Measurements from ENCODE around the gene MTMR2.

Gene MTMR2

DNA sequence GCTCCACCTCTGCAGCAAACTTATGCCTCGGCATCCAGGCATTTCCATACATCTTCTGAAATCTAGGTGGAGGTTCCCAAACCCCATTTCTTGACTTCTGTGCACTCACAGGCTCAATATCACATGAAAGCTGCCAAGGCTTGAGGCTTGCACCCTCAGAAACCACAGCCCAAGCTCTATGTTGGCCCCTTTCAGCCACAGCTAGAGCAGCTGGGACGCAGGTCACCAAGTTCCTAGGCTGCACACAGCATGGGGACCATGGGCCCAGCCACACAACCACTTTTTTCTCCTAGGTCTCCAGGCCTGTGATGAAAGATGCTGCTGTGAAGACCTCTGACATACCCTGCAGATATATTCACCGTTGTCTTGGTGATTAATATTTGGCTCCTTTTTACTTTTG is 24.7 kb upstream of the MTMR2 start:
- no peak for DNase-seq (ENCODE audit: low read depth)

DNA sequence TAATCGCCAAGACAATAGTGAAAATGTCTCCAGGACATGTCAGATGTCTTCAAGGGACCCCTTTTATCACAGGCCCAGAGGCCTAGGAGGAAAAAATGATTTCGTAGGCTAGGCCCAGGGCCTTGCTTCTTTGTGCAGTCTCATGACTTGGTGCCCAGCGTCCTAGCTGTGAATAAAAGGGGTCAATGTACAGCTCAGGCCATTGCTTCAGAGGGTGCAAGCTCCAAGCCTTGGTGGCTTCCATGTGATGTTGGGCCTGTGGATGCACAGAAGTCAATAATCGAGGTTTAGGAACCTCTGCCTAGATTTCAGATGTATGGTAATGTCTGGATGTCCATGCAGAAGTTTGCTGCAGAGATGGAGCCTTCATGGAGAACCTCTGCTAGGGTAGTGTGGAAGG is 20.7 kb upstream of the MTMR2 start:
- no peak for DNase-seq (ENCODE audit: low read depth)
- TF ChIP-seq, protein P1, sequence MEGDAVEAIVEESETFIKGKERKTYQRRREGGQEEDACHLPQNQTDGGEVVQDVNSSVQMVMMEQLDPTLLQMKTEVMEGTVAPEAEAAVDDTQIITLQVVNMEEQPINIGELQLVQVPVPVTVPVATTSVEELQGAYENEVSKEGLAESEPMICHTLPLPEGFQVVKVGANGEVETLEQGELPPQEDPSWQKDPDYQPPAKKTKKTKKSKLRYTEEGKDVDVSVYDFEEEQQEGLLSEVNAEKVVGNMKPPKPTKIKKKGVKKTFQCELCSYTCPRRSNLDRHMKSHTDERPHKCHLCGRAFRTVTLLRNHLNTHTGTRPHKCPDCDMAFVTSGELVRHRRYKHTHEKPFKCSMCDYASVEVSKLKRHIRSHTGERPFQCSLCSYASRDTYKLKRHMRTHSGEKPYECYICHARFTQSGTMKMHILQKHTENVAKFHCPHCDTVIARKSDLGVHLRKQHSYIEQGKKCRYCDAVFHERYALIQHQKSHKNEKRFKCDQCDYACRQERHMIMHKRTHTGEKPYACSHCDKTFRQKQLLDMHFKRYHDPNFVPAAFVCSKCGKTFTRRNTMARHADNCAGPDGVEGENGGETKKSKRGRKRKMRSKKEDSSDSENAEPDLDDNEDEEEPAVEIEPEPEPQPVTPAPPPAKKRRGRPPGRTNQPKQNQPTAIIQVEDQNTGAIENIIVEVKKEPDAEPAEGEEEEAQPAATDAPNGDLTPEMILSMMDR (IDR thresholded peaks at IDR 0.05; ENCODE audit: control insufficient read depth, insufficient read depth, low read depth, low read length, missing control alignments) = no peak
- H3K4me3 ChIP-seq (ENCODE audit: control insufficient read depth, low read depth, low read length) = no peak overlapping the region

More for the DNA sequence above, 24.7 kb upstream of the MTMR2 start:
- H3K4me3 ChIP-seq (ENCODE audit: control insufficient read depth, low read depth, low read length) = no peak overlapping the region
- TF ChIP-seq, protein P1 (IDR thresholded peaks at IDR 0.05; ENCODE audit: control insufficient read depth, insufficient read depth, low read depth, low read length, missing control alignments) = no peak

DNA sequence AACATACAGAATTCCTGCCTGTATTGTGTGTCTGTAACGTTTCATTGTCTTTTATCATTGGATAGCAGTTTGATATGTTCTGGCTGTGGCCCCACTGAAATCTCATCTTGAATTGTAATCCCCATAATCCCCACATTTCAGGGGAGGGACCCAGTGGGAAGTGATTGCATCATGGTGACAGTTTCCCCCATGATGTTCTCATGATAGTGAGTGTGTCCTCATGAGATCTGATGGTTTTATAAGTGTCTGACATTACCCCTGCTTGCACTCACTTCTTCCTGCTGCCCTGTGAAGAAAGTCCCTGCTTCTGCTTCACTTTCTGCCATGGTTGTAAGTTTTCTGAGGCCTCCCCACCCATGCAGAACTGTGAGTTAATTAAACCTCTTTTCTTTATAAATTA is 19.6 kb upstream of the MTMR2 start:
- no peak overlapping the region for H3K4me3 ChIP-seq (ENCODE audit: control insufficient read depth, low read depth, low read length)
- TF ChIP-seq, protein P1 (IDR thresholded peaks at IDR 0.05; ENCODE audit: control insufficient read depth, insufficient read depth, low read depth, low read length, missing control alignments) = no peak
- no peak for DNase-seq (ENCODE audit: low read depth)

DNA sequence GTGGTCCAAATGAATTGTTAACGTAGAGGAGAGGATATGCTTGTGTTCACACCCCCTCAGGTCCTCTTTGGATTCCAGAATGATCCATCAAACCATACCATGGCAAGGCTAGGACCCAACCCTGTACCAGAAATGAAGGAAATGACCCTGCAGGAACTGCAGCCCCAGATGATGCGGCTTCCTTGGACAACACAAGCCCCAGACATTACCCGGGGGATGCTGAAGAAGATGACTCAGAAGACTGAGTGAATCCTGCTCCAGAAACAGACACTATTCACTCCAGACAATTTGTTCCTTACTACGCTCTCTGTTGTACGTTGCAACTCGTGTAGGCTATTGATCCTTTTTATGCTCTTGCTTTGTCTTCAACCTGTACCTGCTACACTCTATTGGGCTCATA is 15.2 kb upstream of the MTMR2 start:
- H3K4me3 ChIP-seq (ENCODE audit: control insufficient read depth, low read depth, low read length) = no peak overlapping the region
- DNase-seq (ENCODE audit: low read depth) = no peak
- TF ChIP-seq, protein P1 (IDR thresholded peaks at IDR 0.05; ENCODE audit: control insufficient read depth, insufficient read depth, low read depth, low read length, missing control alignments) = no peak

DNA sequence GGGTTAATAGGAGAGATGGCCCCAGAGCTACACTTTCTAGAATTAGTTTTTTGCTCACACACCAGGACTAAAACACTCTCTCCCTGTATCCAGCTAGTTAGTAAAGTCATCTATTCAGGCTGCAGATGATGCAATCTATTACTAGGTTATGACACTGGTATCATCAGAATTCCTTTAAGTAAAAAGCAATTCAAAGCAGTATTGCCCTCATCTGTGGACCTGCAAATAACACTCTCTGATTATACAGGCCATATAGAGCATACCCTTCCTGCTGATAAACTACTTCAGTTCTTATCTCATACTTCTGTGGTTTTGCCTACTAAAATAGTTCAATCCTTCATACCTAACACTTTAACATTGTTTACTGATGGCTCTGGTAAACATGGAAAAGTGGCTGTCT is 13.5 kb upstream of the MTMR2 start:
- DNase-seq (ENCODE audit: low read depth) = no peak
- TF ChIP-seq, protein P1 (IDR thresholded peaks at IDR 0.05; ENCODE audit: control insufficient read depth, insufficient read depth, low read depth, low read length, missing control alignments) = no peak
- no peak overlapping the region for H3K4me3 ChIP-seq (ENCODE audit: control insufficient read depth, low read depth, low read length)

DNA sequence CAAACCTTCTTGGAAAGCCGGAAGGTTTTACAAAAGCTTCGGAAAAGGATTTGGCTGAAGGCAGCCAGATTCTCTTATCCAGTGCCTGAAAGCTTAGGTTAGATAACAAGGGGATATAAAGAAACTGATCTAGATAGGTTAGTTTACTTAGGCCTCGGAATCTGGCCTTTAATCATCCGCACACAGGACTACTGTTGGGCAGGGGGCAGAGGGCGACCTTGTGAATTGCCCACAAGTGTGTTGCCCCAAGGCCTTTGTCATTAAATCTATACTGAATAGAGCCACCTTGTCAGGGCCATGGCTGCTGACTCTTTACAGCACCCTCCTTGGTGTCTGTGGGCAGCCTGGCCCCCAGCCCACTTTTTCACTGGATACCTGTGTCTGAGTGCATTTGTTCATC is 9.7 kb upstream of the MTMR2 start:
- no peak overlapping the region for H3K4me3 ChIP-seq (ENCODE audit: control insufficient read depth, low read depth, low read length)
- TF ChIP-seq, protein P1 (IDR thresholded peaks at IDR 0.05; ENCODE audit: control insufficient read depth, insufficient read depth, low read depth, low read length, missing control alignments) = no peak
- DNase-seq (ENCODE audit: low read depth) = no peak

DNA sequence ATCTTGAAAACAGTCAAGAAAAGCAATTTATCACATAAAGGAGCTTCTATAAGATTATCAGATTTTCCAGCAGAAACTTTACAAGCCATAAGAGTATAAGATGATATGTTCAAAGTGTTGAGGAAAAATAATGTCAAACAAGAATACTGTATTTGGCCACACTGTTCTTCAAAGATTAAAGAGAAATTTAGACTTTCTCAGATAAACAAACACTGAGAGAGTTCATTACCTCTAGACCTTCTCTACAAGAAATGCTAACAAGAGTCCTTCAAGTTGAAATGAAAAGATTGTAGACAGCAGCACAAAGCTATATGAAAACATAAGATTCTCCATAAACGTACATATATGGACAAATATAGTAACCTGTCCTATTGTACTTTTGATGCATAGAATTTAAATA is 8.0 kb upstream of the MTMR2 start:
- no peak overlapping the region for H3K4me3 ChIP-seq (ENCODE audit: control insufficient read depth, low read depth, low read length)
- TF ChIP-seq, protein P1 (IDR thresholded peaks at IDR 0.05; ENCODE audit: control insufficient read depth, insufficient read depth, low read depth, low read length, missing control alignments) = no peak
- DNase-seq (ENCODE audit: low read depth) = no peak
